Measurements from ENCODE around the gene WNT5A. TPM values are rescaled to one million over a fixed set of nuclear protein-coding genes. Genes with fewer than 3 reads are reported as not detected.
A peak's percentile ranks its signal among the peaks of the same experiment; 100 is the strongest.

WNT5A gene
- total and polyA plus RNA-seq, 2 experiments from 2014 or later = 31.6 to 129 TPM

- Histone ChIP-seq H3K4me3 (no peak overlapping the region), H3K79me2 (no peaks in the 10 kb centered on the region), H4K20me1 (ENCODE audit: insufficient read depth, poor library complexity, severe bottlenecking) (no peaks in the 10 kb centered on the region), H3K36me3 (replicated peaks; ENCODE audit: insufficient read depth, low read depth) (no peaks in the 10 kb centered on the region), H2AFZ (no peak overlapping the region), H3K27ac (peak overlapping the region; percentile 22), H3K9me3 (ENCODE audit: low read depth) (no peaks in the 10 kb centered on the region), H3K9me2 (replicated peaks; ENCODE audit: insufficient read depth) (no peaks in the 10 kb centered on the region), H3K4me2 (no peak overlapping the region), H3K27me3 (no peaks in the 10 kb centered on the region), H3K4me1 (ENCODE audit: insufficient read depth) (peaks cover 23% of the 10 kb centered on the region)
- DNase-seq (ENCODE audit: low spot score) = no peak
- WGBS (ENCODE audit: low lambda C conversion rate, missing lambda C conversion rate) = 52% methylated on average over 1 of the region's 1 CpG
- TF ChIP-seq EZH2phosphoT487 (IDR thresholded peaks at IDR 0.05; ENCODE audit: low read depth, severe bottlenecking, unreplicated experiment) = no peak
- TF ChIP-seq EZH2 (IDR thresholded peaks at IDR 0.05; ENCODE audit: borderline replicate concordance) = no peak
- no peak for TF ChIP-seq CTCF (IDR thresholded peaks at IDR 0.05; ENCODE audit: poor library complexity)
Observed at GRCh38 chr3:55449527-55449926, 37.6 kb downstream of the WNT5A start.

- TF ChIP-seq CTCF (IDR thresholded peaks at IDR 0.05; ENCODE audit: poor library complexity) (no peak), EZH2phosphoT487 (IDR thresholded peaks at IDR 0.05; ENCODE audit: low read depth, severe bottlenecking, unreplicated experiment) (no peak), EZH2 (IDR thresholded peaks at IDR 0.05; ENCODE audit: borderline replicate concordance) (no peak)
- no peak overlapping the region for H3K4me3 ChIP-seq
- H3K9me3 ChIP-seq (ENCODE audit: low read depth) = no peaks in the 10 kb centered on the region
- no peaks in the 10 kb centered on the region for H3K9me2 ChIP-seq (replicated peaks; ENCODE audit: insufficient read depth)
- DNase-seq (ENCODE audit: low spot score) = peak; percentile 22
- no peak overlapping the region for H2AFZ ChIP-seq
- 78% methylated on average over 7 of the region's 7 CpGs for WGBS (ENCODE audit: low lambda C conversion rate, missing lambda C conversion rate)
- no peaks in the 10 kb centered on the region for H4K20me1 ChIP-seq (ENCODE audit: insufficient read depth, poor library complexity, severe bottlenecking)
- H3K27ac ChIP-seq = peak overlapping the region; percentile 17
- H3K4me1 ChIP-seq (ENCODE audit: insufficient read depth) = peaks cover 23% of the 10 kb centered on the region
- no peaks in the 10 kb centered on the region for H3K27me3 ChIP-seq
- H3K36me3 ChIP-seq (replicated peaks; ENCODE audit: insufficient read depth, low read depth) = no peaks in the 10 kb centered on the region
- H3K79me2 ChIP-seq = no peaks in the 10 kb centered on the region
- peak overlapping the region; percentile 25 for H3K4me2 ChIP-seq
Observed at GRCh38 chr3:55446850-55447249, 40.3 kb downstream of the WNT5A start.

GRCh38 chr3:55445551-55445950 lies 41.6 kb downstream of the WNT5A start:
- Histone ChIP-seq H3K4me1 (ENCODE audit: insufficient read depth) (peaks cover 23% of the 10 kb centered on the region), H3K4me2 (peak overlapping the region; percentile 59), H3K79me2 (no peaks in the 10 kb centered on the region), H3K9me2 (replicated peaks; ENCODE audit: insufficient read depth) (no peaks in the 10 kb centered on the region), H3K36me3 (replicated peaks; ENCODE audit: insufficient read depth, low read depth) (no peaks in the 10 kb centered on the region), H3K4me3 (no peak overlapping the region), H3K27ac (peak overlapping the region; percentile 71), H3K9me3 (ENCODE audit: low read depth) (no peaks in the 10 kb centered on the region), H3K27me3 (no peaks in the 10 kb centered on the region), H4K20me1 (ENCODE audit: insufficient read depth, poor library complexity, severe bottlenecking) (no peaks in the 10 kb centered on the region), H2AFZ (peak overlapping the region; percentile 26)
- 59% methylated on average over 6 of the region's 6 CpGs for WGBS (ENCODE audit: low lambda C conversion rate, missing lambda C conversion rate)
- TF ChIP-seq EZH2 (IDR thresholded peaks at IDR 0.05; ENCODE audit: borderline replicate concordance) (no peak), EZH2phosphoT487 (IDR thresholded peaks at IDR 0.05; ENCODE audit: low read depth, severe bottlenecking, unreplicated experiment) (no peak), CTCF (IDR thresholded peaks at IDR 0.05; ENCODE audit: poor library complexity) (no peak)
- DNase-seq (ENCODE audit: low spot score) = peak; percentile 80

GRCh38 chr3:55443346-55443745 lies 43.8 kb downstream of the WNT5A start:
- peaks cover 14% of the 10 kb centered on the region for H3K4me1 ChIP-seq (ENCODE audit: insufficient read depth)
- H3K4me2 ChIP-seq = no peak overlapping the region
- H3K79me2 ChIP-seq = no peaks in the 10 kb centered on the region
- H3K27ac ChIP-seq = no peak overlapping the region
- no peaks in the 10 kb centered on the region for H3K36me3 ChIP-seq (replicated peaks; ENCODE audit: insufficient read depth, low read depth)
- no peaks in the 10 kb centered on the region for H3K27me3 ChIP-seq
- H3K9me3 ChIP-seq (ENCODE audit: low read depth) = no peaks in the 10 kb centered on the region
- H4K20me1 ChIP-seq (ENCODE audit: insufficient read depth, poor library complexity, severe bottlenecking) = no peaks in the 10 kb centered on the region
- TF ChIP-seq CTCF (IDR thresholded peaks at IDR 0.05; ENCODE audit: poor library complexity) = no peak
- no peak for TF ChIP-seq EZH2 (IDR thresholded peaks at IDR 0.05; ENCODE audit: borderline replicate concordance)
- no peak for TF ChIP-seq EZH2phosphoT487 (IDR thresholded peaks at IDR 0.05; ENCODE audit: low read depth, severe bottlenecking, unreplicated experiment)
- WGBS (ENCODE audit: low lambda C conversion rate, missing lambda C conversion rate) = 95% methylated on average over 3 of the region's 3 CpGs
- H2AFZ ChIP-seq = no peak overlapping the region
- DNase-seq (ENCODE audit: low spot score) = no peak
- no peak overlapping the region for H3K4me3 ChIP-seq
- H3K9me2 ChIP-seq (replicated peaks; ENCODE audit: insufficient read depth) = no peaks in the 10 kb centered on the region

All from hepatocyte (in vitro differentiated cells).